ENCODE data around the gene P3R3URF.

The P3R3URF gene

GRCh38 chr1:46193984-46194570 lies 17.8 kb upstream of the P3R3URF start:
- no peak for DNase-seq

GRCh38 chr1:46193285-46193684 lies 17.0 kb upstream of the P3R3URF start:
- no peak for DNase-seq

- DNase-seq = no peak
Observed at GRCh38 chr1:46192171-46192570, 15.9 kb upstream of the P3R3URF start.

- no peak for DNase-seq
Observed at GRCh38 chr1:46191033-46191701, 14.9 kb upstream of the P3R3URF start.

GRCh38 chr1:46190539-46190938 lies 14.3 kb upstream of the P3R3URF start:
- DNase-seq = no peak

- DNase-seq = no peak
Observed at GRCh38 chr1:46188295-46189030, 12.2 kb upstream of the P3R3URF start.

- no peak for DNase-seq
Observed at GRCh38 chr1:46187106-46187869, 11.0 kb upstream of the P3R3URF start.

- no peak for DNase-seq
Observed at GRCh38 chr1:46186076-46186475, 9.8 kb upstream of the P3R3URF start.

- DNase-seq = no peak
Observed at GRCh38 chr1:46184920-46185658, 8.8 kb upstream of the P3R3URF start.

- no peak for DNase-seq
Observed at GRCh38 chr1:46183926-46184557, 7.8 kb upstream of the P3R3URF start.

- peak; percentile 86 for DNase-seq
Observed at GRCh38 chr1:46183079-46183847, 7.0 kb upstream of the P3R3URF start.

GRCh38 chr1:46181343-46182260 lies 5.3 kb upstream of the P3R3URF start:
- DNase-seq = no peak

- peak; percentile 78 for DNase-seq
Observed at GRCh38 chr1:46180082-46180616, 3.9 kb upstream of the P3R3URF start.

GRCh38 chr1:46179138-46180081 lies 3.1 kb upstream of the P3R3URF start:
- DNase-seq = peak; percentile 85

- DNase-seq = no peak
Observed at GRCh38 chr1:46175243-46175642, 1.0 kb downstream of the P3R3URF start.

GRCh38 chr1:46174448-46175231 lies 1.6 kb downstream of the P3R3URF start, which contains the start of gene TSPAN1:
Gene TSPAN1 (plus strand): TSS chr1:46175087. CDS start chr1:46181108, 6,021 bp downstream.
- no peak for DNase-seq

- DNase-seq = peak; percentile 24
Observed at GRCh38 chr1:46173361-46173856, 2.9 kb downstream of the P3R3URF start.

GRCh38 chr1:46172321-46172720 lies 4.0 kb downstream of the P3R3URF start:
- no peak for DNase-seq
